OCI-LY7 (cell line): ENCODE data around the gene CTNNBIP1.

Experiments used
- EZH2phosphoT487 ChIP-seq: fragments of 200-600 bp; sonication (generic); IDR thresholded peaks from 2 replicates; pipeline ENCODE4 v1.6.1; 2018; ENCODE audit warnings: low read depth, borderline replicate concordance, mild to moderate bottlenecking, mixed run types, antibody characterized with exemption, low read length, moderate library complexity, mixed read lengths
- TF ChIP-seq, protein P1 (sequence below): fragments of 200-600 bp; sonication (generic); conservative IDR thresholded peaks from 2 replicates; pipeline ENCODE4 v1.5.1; 2014; ENCODE audit warnings: mild to moderate bottlenecking, antibody characterized with exemption, low read length, moderate library complexity, mixed read lengths

DNA sequence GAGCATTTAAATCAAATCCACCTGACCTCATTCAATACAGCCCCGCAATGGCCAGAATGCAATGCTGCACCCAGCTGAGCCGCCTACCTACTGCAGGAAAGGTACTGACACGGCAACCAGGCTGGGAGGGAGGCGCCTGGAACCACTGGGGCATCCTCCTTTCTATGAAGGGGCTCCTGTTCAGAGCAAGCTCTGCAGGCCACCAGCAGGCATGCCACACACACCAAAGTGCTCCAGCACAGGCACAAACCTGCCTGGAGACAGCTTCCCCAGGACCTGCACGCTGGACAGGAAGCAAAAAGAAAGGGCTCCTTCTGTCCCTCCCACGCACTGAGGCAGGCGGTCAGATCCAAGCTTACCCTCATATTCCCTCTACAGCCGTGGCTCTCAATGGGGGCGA lies 21.2 kb downstream of the CTNNBIP1 start:
- TF ChIP-seq EZH2phosphoT487 = no peak
- TF ChIP-seq, protein P1, sequence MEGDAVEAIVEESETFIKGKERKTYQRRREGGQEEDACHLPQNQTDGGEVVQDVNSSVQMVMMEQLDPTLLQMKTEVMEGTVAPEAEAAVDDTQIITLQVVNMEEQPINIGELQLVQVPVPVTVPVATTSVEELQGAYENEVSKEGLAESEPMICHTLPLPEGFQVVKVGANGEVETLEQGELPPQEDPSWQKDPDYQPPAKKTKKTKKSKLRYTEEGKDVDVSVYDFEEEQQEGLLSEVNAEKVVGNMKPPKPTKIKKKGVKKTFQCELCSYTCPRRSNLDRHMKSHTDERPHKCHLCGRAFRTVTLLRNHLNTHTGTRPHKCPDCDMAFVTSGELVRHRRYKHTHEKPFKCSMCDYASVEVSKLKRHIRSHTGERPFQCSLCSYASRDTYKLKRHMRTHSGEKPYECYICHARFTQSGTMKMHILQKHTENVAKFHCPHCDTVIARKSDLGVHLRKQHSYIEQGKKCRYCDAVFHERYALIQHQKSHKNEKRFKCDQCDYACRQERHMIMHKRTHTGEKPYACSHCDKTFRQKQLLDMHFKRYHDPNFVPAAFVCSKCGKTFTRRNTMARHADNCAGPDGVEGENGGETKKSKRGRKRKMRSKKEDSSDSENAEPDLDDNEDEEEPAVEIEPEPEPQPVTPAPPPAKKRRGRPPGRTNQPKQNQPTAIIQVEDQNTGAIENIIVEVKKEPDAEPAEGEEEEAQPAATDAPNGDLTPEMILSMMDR = no peak
